ENCODE data around the gene ESD. TPM values are rescaled to one million over a fixed set of nuclear protein-coding genes. Genes with fewer than 3 reads are reported as not detected.

Gene ESD
- total and polyA plus RNA-seq, 2 of the 13 experiments (the other 11 are each of a cell fraction or from before 2014, with no cell fraction given): 118 to 147 TPM

GRCh38 chr13:46796515-46797474, at the start of gene ESD (continued):
- TF ChIP-seq, protein P1, sequence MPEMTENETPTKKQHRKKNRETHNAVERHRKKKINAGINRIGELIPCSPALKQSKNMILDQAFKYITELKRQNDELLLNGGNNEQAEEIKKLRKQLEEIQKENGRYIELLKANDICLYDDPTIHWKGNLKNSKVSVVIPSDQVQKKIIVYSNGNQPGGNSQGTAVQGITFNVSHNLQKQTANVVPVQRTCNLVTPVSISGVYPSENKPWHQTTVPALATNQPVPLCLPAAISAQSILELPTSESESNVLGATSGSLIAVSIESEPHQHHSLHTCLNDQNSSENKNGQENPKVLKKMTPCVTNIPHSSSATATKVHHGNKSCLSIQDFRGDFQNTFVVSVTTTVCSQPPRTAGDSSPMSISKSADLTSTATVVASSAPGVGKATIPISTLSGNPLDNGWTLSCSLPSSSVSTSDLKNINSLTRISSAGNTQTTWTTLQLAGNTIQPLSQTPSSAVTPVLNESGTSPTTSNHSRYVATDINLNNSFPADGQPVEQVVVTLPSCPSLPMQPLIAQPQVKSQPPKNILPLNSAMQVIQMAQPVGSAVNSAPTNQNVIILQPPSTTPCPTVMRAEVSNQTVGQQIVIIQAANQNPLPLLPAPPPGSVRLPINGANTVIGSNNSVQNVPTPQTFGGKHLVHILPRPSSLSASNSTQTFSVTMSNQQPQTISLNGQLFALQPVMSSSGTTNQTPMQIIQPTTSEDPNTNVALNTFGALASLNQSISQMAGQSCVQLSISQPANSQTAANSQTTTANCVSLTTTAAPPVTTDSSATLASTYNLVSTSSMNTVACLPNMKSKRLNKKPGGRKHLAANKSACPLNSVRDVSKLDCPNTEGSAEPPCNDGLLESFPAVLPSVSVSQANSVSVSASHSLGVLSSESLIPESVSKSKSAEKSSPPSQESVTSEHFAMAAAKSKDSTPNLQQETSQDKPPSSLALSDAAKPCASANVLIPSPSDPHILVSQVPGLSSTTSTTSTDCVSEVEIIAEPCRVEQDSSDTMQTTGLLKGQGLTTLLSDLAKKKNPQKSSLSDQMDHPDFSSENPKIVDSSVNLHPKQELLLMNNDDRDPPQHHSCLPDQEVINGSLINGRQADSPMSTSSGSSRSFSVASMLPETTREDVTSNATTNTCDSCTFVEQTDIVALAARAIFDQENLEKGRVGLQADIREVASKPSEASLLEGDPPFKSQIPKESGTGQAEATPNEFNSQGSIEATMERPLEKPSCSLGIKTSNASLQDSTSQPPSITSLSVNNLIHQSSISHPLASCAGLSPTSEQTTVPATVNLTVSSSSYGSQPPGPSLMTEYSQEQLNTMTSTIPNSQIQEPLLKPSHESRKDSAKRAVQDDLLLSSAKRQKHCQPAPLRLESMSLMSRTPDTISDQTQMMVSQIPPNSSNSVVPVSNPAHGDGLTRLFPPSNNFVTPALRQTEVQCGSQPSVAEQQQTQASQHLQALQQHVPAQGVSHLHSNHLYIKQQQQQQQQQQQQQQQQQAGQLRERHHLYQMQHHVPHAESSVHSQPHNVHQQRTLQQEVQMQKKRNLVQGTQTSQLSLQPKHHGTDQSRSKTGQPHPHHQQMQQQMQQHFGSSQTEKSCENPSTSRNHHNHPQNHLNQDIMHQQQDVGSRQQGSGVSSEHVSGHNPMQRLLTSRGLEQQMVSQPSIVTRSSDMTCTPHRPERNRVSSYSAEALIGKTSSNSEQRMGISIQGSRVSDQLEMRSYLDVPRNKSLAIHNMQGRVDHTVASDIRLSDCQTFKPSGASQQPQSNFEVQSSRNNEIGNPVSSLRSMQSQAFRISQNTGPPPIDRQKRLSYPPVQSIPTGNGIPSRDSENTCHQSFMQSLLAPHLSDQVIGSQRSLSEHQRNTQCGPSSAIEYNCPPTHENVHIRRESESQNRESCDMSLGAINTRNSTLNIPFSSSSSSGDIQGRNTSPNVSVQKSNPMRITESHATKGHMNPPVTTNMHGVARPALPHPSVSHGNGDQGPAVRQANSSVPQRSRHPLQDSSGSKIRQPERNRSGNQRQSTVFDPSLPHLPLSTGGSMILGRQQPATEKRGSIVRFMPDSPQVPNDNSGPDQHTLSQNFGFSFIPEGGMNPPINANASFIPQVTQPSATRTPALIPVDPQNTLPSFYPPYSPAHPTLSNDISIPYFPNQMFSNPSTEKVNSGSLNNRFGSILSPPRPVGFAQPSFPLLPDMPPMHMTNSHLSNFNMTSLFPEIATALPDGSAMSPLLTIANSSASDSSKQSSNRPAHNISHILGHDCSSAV (CRISPR knock-in tag; IDR thresholded peaks at IDR 0.05; ENCODE audit: borderline replicate concordance): no peak
- TF ChIP-seq MED8 (CRISPR knock-in tag; IDR thresholded peaks at IDR 0.05; ENCODE audit: insufficient replicate concordance): peak; percentile 29
- no peak for TF ChIP-seq PAWR (CRISPR knock-in tag; IDR thresholded peaks at IDR 0.05; ENCODE audit: borderline replicate concordance)
- TF ChIP-seq RBAK (CRISPR knock-in tag; IDR thresholded peaks at IDR 0.05): no peak
- TF ChIP-seq ZNF235 (CRISPR knock-in tag; IDR thresholded peaks at IDR 0.05; ENCODE audit: borderline replicate concordance): peak; percentile 55; the same call in 1 of the 2 replicates
- no peak for TF ChIP-seq ZNF276 (CRISPR knock-in tag; IDR thresholded peaks at IDR 0.05; ENCODE audit: low read depth)
- TF ChIP-seq, protein P2, sequence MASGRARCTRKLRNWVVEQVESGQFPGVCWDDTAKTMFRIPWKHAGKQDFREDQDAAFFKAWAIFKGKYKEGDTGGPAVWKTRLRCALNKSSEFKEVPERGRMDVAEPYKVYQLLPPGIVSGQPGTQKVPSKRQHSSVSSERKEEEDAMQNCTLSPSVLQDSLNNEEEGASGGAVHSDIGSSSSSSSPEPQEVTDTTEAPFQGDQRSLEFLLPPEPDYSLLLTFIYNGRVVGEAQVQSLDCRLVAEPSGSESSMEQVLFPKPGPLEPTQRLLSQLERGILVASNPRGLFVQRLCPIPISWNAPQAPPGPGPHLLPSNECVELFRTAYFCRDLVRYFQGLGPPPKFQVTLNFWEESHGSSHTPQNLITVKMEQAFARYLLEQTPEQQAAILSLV (CRISPR knock-in tag; IDR thresholded peaks at IDR 0.05; ENCODE audit: borderline replicate concordance): peak; percentile 87; the same call in 1 of the 2 replicates
- no peak for TF ChIP-seq PLRG1 (conservative IDR thresholded peaks at IDR 0.05)
- peak; percentile 43 for TF ChIP-seq ZZZ3 (CRISPR knock-in tag; IDR thresholded peaks at IDR 0.05; ENCODE audit: borderline replicate concordance)
- TF ChIP-seq ZNF503 (CRISPR knock-in tag; IDR thresholded peaks at IDR 0.05): no peak; the same call in 1 of the 2 replicates
- TF ChIP-seq WIZ (CRISPR knock-in tag; IDR thresholded peaks at IDR 0.05): peak; percentile 46
- 0 out of 2 replicates have a peak, but pooled peaks have one; percentile 43 for TF ChIP-seq ZFYVE20 (CRISPR knock-in tag; IDR thresholded peaks at IDR 0.05; ENCODE audit: borderline replicate concordance, low read depth)
- no peak for TF ChIP-seq ZNF24 (IDR thresholded peaks at IDR 0.05)
- no peak for TF ChIP-seq GTF3A (CRISPR knock-in tag; conservative IDR thresholded peaks at IDR 0.05)
- TF ChIP-seq IKZF1 (IDR thresholded peaks at IDR 0.05): no peak
